HepG2 (cell line): ENCODE measurements around the gene KANSL1. TPM values are rescaled to one million over a fixed set of nuclear protein-coding genes. Genes with fewer than 3 reads are reported as not detected.
"Not testable (repeated sequence)": the region's sequence is repeated elsewhere in the genome, so short reads cannot be mapped to it uniquely, and the experiment has no call there.

Source experiments
- ATAC-seq: fragments of 200-7000 bp; cut with Tn5 transposase; 3 replicates; pipeline ENCODE4 v1.9.1; 2020; ENCODE audit warnings: mild to moderate bottlenecking, moderate library complexity
- BruUV-seq: library from RNA; stranded (reverse); fragments of 400-500 nt; replicated peaks from 2 replicates; lab custom pipeline; 2021; lab: Mats Ljungman, UMichigan
- CTCF ChIA-PET: fragments of 300-600 bp; formaldehyde crosslinking; extraction: SDS; loops from one replicate; lab custom pipeline; 2021; ENCODE audit warnings: low total read pairs, inconsistent platforms, low intra/inter-chr PET ratio; lab: Yijun Ruan, JAX
- POLR2A ChIA-PET: fragments of 350-600 bp; sonication (Branson Sonifier 250); formaldehyde crosslinking; loops from one replicate; lab custom pipeline; 2020; ENCODE audit warnings: antibody characterized with exemption, inconsistent platforms; lab: Yijun Ruan, JAX
- DNase-seq: peaks from one replicate; pipeline ENCODE4 v3.0.0-alpha.2; 2015; ENCODE audit warnings: low spot score
- FAIRE-seq: peaks from 3 replicates; lab custom pipeline; 2011; peaks lifted over from hg19 to GRCh38; lab: Jason Lieb, UNC
- H2AFZ ChIP-seq: one replicate; pipeline ENCODE4 v1.6.1; 2011; ENCODE audit warnings: low read length, inconsistent platforms
- H3K27ac ChIP-seq: fragments of 300-600 bp; 3 replicates; pipeline ENCODE4 v1.8.0; 2011; ENCODE audit warnings: mixed run types, mild to moderate bottlenecking, mixed read lengths, low read length, inconsistent platforms; ENCODE audit not compliant: insufficient read depth; ENCODE audit errors: extremely low read length
- H3K27me3 ChIP-seq, 2 experiments: fragments of 200-600 bp in 1 of 2; 2 replicates in 1 of 2; 3 replicates in 1 of 2; pipeline versions ENCODE4 v1.6.0 to v1.8.0; 2011; ENCODE audit warnings: low read length in 2 of 2, mild to moderate bottlenecking in 2 of 2, moderate library complexity in 2 of 2, inconsistent platforms in 1 of 2; ENCODE audit not compliant: insufficient read depth in 2 of 2, control insufficient read depth in 1 of 2
- H3K36me3 ChIP-seq, 2 experiments: fragments of 200-600 bp in 1 of 2; replicated peaks in 1 of 2; 2 replicates in 1 of 2; 3 replicates in 1 of 2; pipeline versions ENCODE4 v1.5.1 to v1.8.0; 2011; ENCODE audit warnings: low read length in 2 of 2, inconsistent platforms in 1 of 2; ENCODE audit not compliant: insufficient read depth in 2 of 2, control insufficient read depth in 1 of 2
- H3K4me1 ChIP-seq: 2 replicates; pipeline ENCODE4 v1.5.1; 2012; ENCODE audit warnings: low read length, inconsistent platforms; ENCODE audit not compliant: insufficient read depth
- H3K4me2 ChIP-seq: 2 replicates; pipeline ENCODE4 v1.6.0; 2011; ENCODE audit warnings: low read depth, low read length, inconsistent platforms
- H3K4me3 ChIP-seq, 3 experiments: fragments of 200-600 bp in 1 of 3; sonication (generic), shearing (Covaris generic) in 1 of 3; replicated peaks in 1 of 3; 2 replicates each; pipeline ENCODE4 v1.5.1; 2011 to 2016; ENCODE audit warnings: low read length in 3 of 3, inconsistent platforms in 2 of 3, low read depth in 2 of 3, mild to moderate bottlenecking in 2 of 3, control low read depth in 1 of 3, mixed read lengths in 1 of 3; ENCODE audit not compliant: insufficient read depth in 1 of 3
- H3K79me2 ChIP-seq: one replicate; pipeline ENCODE4 v1.6.1; 2011; ENCODE audit warnings: low read length, inconsistent platforms; ENCODE audit not compliant: insufficient read depth
- H3K9ac ChIP-seq: 2 replicates; pipeline ENCODE4 v1.6.0; 2011; ENCODE audit warnings: mild to moderate bottlenecking, low read depth, low read length, inconsistent platforms; ENCODE audit not compliant: insufficient read depth
- H3K9me3 ChIP-seq: 2 replicates; pipeline ENCODE4 v1.5.1; 2012; ENCODE audit warnings: mild to moderate bottlenecking, low read length
- H4K20me1 ChIP-seq: 2 replicates; pipeline ENCODE4 v1.6.0; 2011; ENCODE audit warnings: inconsistent platforms, mild to moderate bottlenecking, low read length, moderate library complexity; ENCODE audit not compliant: insufficient read depth
- BORCS8-MEF2B ChIP-seq: sonication (generic); formaldehyde crosslinking; IDR thresholded peaks from 2 replicates; pipeline ENCODE4 v1.8.0; 2022; ENCODE audit warnings: mild to moderate bottlenecking, missing genetic modification reagents
- NBN ChIP-seq: fragments of 450-650 bp; conservative IDR thresholded peaks from 2 replicates; pipeline ENCODE4 v1.6.1; 2017
- RNF2 ChIP-seq: fragments of 450-650 bp; conservative IDR thresholded peaks from 2 replicates; pipeline ENCODE4 v1.6.1; 2016; ENCODE audit warnings: low read depth
- TBP ChIP-seq: sonication (generic); formaldehyde crosslinking; IDR thresholded peaks from 2 replicates; pipeline ENCODE4 v1.5.0; 2020; ENCODE audit warnings: missing genetic modification reagents
- ZNF558 ChIP-seq: sonication (generic); formaldehyde crosslinking; IDR thresholded peaks from 2 replicates; pipeline ENCODE4 v1.9.0; 2022; ENCODE audit warnings: mild to moderate bottlenecking, missing genetic modification reagents, borderline replicate concordance
- ZSCAN21 ChIP-seq: sonication (generic); formaldehyde crosslinking; IDR thresholded peaks from 2 replicates; pipeline ENCODE4 v1.8.0; 2022; ENCODE audit warnings: mild to moderate bottlenecking, missing genetic modification reagents, moderate library complexity, borderline replicate concordance
- WGBS: methylation state at CpG from one replicate; pipeline ENCODE4 v1.1.6; 2017; ENCODE audit warnings: low lambda C conversion rate; 5-methylcytosine and 5-hydroxymethylcytosine counted together
- in situ Hi-C: cut with HindIII; loops from 2 replicates; pipeline ENCODE4 v1.10.0; 2017; ENCODE audit warnings: low pct_unique_long_range_greater_than_20kb; ENCODE audit not compliant: extremely low pct_ligation_motif_present
- intact Hi-C: fragments of 100-400 bp; cut with micrococcal nuclease; formaldehyde crosslinking; loops from one replicate; pipeline ENCODE4 v1.10.0; 2022; ENCODE audit not compliant: unreplicated experiment
- polyA plus RNA-seq, 8 experiments: library from polyadenylated mRNA; depleted of rRNA in 3 of 8; stranded (reverse) in 7 of 8; unstranded in 1 of 8; fragments of >200 nt; fragmentation: Illumina TruSeq in 4 of 8; extraction: Trizol in 4 of 8; gene quantifications; 2 replicates each; pipeline versions ENCODE4 v1.2.1 to v1.2.3, GENCODE V29; 2011 to 2016; ENCODE audit warnings: low read depth in 4 of 8, missing spikeins in 1 of 8, mixed read lengths in 1 of 8; ENCODE audit not compliant: insufficient read depth in 1 of 8
- total RNA-seq, 5 experiments: library from RNA; depleted of rRNA; stranded (reverse); fragments of >200 nt; fragmentation: Illumina TruSeq; extraction: Trizol; gene quantifications; 2 replicates each; pipeline ENCODE4 v1.2.3, GENCODE V29; 2016; ENCODE audit warnings: low read depth in 1 of 5
- TF ChIP-seq, protein P1 (sequence below): sonication (generic); formaldehyde crosslinking; IDR thresholded peaks from 2 replicates; pipeline ENCODE4 v1.5.1; 2020; ENCODE audit warnings: mild to moderate bottlenecking, missing genetic modification reagents, moderate library complexity
- TF ChIP-seq, protein P2 (sequence below): sonication (generic); formaldehyde crosslinking; IDR thresholded peaks from 2 replicates; pipeline ENCODE4 v1.4.0; 2020; ENCODE audit warnings: mild to moderate bottlenecking, missing genetic modification reagents

Gene KANSL1
- total and polyA plus RNA-seq, 2 of the 13 experiments (the other 11 are each of a cell fraction or from before 2014, with no cell fraction given) = 24.0 to 59.6 TPM

DNA sequence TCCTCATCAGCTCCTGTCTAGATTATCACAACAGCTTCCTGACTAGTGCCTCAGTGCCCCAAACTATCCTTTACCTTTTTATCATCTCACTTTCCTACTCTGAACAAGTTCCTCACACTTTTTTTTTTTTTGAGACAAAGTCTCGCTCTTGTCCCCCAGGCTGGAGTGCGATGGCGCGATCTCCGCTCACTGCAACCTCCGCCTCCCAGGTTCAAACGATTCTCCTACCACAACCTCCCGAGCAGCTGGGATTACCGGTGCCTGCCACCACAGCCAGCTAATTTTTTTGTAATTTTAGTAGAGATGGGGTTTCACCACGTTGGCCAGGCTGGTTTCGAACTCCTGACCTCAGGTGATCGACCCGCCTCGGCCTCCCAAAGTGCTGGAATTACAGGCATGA, 11.9 kb downstream of the KANSL1 start:
- DNase-seq, intact Hi-C loops, H3K27ac ChIP-seq, in situ Hi-C loops, BruUV-seq, H3K9ac ChIP-seq, H3K4me3 ChIP-seq, CTCF ChIA-PET, ATAC-seq, H2AFZ ChIP-seq, FAIRE-seq, H3K9me3 ChIP-seq, H3K36me3 ChIP-seq, H3K27me3 ChIP-seq, H3K4me2 ChIP-seq, POLR2A ChIA-PET: not testable (repeated sequence)
- TF ChIP-seq, protein P1, sequence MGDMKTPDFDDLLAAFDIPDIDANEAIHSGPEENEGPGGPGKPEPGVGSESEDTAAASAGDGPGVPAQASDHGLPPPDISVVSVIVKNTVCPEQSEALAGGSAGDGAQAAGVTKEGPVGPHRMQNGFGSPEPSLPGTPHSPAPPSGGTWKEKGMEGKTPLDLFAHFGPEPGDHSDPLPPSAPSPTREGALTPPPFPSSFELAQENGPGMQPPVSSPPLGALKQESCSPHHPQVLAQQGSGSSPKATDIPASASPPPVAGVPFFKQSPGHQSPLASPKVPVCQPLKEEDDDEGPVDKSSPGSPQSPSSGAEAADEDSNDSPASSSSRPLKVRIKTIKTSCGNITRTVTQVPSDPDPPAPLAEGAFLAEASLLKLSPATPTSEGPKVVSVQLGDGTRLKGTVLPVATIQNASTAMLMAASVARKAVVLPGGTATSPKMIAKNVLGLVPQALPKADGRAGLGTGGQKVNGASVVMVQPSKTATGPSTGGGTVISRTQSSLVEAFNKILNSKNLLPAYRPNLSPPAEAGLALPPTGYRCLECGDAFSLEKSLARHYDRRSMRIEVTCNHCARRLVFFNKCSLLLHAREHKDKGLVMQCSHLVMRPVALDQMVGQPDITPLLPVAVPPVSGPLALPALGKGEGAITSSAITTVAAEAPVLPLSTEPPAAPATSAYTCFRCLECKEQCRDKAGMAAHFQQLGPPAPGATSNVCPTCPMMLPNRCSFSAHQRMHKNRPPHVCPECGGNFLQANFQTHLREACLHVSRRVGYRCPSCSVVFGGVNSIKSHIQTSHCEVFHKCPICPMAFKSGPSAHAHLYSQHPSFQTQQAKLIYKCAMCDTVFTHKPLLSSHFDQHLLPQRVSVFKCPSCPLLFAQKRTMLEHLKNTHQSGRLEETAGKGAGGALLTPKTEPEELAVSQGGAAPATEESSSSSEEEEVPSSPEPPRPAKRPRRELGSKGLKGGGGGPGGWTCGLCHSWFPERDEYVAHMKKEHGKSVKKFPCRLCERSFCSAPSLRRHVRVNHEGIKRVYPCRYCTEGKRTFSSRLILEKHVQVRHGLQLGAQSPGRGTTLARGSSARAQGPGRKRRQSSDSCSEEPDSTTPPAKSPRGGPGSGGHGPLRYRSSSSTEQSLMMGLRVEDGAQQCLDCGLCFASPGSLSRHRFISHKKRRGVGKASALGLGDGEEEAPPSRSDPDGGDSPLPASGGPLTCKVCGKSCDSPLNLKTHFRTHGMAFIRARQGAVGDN (CRISPR knock-in tag) = peak; percentile 17; the same call in 1 of the 2 replicates
- 96% methylated on average over 14 of the region's 14 CpGs for WGBS
- Histone ChIP-seq H3K79me2 (peaks cover 99% of the 10 kb centered on the region), H3K4me1 (peaks cover 75% of the 10 kb centered on the region), H4K20me1 (peaks cover 98% of the 10 kb centered on the region)

- Histone ChIP-seq H3K4me2 (no peak overlapping the region), H3K36me3 (peaks cover 0 to 6% of the 10 kb centered on the region in 2 experiments; a peak in 1 of 5 replicates), H3K9ac (no peak overlapping the region), H2AFZ (no peak overlapping the region), H4K20me1 (peaks cover 99% of the 10 kb centered on the region), H3K4me3 (no peak overlapping the region), H3K79me2 (peaks cover 99% of the 10 kb centered on the region), H3K27ac (no peak overlapping the region), H3K9me3 (no peaks in the 10 kb centered on the region), H3K27me3 (no peaks in the 10 kb centered on the region), H3K4me1 (peaks cover 75% of the 10 kb centered on the region)
- ATAC-seq = no peak
- FAIRE-seq = no peak
- BruUV-seq = no TSS peak
- intact Hi-C loops (no loop called here), in situ Hi-C loops (no loop called here)
- CTCF ChIA-PET = no interaction called here
- POLR2A ChIA-PET = no interaction called here
- 83% methylated on average over 2 of the region's 2 CpGs for WGBS
- no peak for DNase-seq
- TF ChIP-seq NBN (no peak), ZSCAN21 (no peak), ZNF558 (CRISPR knock-in tag) (no peak), RNF2 (no peak), BORCS8-MEF2B (no peak), TBP (CRISPR knock-in tag) (no peak)
- TF ChIP-seq, protein P2, sequence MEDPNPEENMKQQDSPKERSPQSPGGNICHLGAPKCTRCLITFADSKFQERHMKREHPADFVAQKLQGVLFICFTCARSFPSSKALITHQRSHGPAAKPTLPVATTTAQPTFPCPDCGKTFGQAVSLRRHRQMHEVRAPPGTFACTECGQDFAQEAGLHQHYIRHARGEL (CRISPR knock-in tag) = no peak
- TF ChIP-seq, all 625 proteins: peak for 0
Observed at GRCh38 chr17:46180892-46181274, 12.3 kb downstream of the KANSL1 start.
